OCI-LY3 (cell line): ENCODE measurements around the gene PLEKHA6.

Experiments used
- CTCF ChIP-seq: fragments of 200-600, 300-600 bp; sonication (generic); IDR thresholded peaks from 2 replicates; pipeline ENCODE4 v1.5.1; 2014; ENCODE audit warnings: antibody characterized with exemption, low read length, low read depth
- EZH2phosphoT487 ChIP-seq: fragments of 200-600 bp; shearing (Covaris generic); IDR thresholded peaks from 2 replicates; pipeline ENCODE4 v1.6.1; 2018; ENCODE audit warnings: antibody characterized with exemption, mixed run types, low read depth

- TF ChIP-seq CTCF (no peak), EZH2phosphoT487 (no peak)
Observed at GRCh38 chr1:204408074-204408507, 48.4 kb upstream of the PLEKHA6 start.
